HG02642 (cell line): ENCODE data around the gene MT1X.

Source experiments
- ATAC-seq: cut with Tn5 transposase; IDR thresholded peaks from one replicate; pipeline ENCODE4 v1.9.1; 2021; ENCODE audit warnings: mild to moderate bottlenecking; ENCODE audit not compliant: unreplicated experiment, poor library complexity

Gene MT1X

DNA sequence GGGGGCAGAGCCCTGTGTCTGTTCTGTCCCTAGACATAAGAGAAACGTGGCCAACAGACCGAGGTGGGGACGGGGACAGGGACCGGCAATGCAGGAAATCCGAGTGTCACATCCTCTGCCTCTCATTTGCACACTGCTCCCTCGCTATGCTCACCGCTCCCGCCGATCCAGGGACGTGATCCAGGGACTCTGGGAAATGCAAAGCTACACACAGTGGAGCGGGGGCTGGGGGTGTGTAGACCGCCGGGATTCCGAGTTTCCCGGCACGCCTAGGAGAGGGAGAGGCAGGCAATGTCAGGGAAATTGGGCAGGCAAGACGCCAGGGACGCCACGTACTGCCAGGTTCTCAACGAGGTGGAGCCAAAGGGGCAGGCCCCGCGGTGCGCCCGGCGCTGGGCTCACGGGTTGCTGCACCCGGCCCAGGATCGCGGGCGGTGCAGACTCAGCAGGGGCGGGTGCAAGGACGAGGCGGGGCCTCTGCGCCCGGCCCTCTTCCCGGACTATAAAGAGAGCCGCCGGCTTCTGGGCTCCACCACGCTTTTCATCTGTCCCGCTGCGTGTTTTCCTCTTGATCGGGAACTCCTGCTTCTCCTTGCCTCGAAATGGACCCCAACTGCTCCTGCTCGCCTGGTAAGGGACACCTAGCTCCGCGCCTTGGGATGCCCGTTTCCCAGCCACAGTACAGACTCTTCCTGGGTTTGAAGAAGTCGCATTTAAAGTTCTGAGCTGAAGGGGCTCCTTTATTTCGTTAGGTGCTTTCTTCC is at the start of gene MT1X:
MT1X (plus strand) TSS at position 532 of the 764 bp plus-strand sequence; CDS start at position 603, 71 bp downstream.
- ATAC-seq: peak; percentile 99

DNA sequence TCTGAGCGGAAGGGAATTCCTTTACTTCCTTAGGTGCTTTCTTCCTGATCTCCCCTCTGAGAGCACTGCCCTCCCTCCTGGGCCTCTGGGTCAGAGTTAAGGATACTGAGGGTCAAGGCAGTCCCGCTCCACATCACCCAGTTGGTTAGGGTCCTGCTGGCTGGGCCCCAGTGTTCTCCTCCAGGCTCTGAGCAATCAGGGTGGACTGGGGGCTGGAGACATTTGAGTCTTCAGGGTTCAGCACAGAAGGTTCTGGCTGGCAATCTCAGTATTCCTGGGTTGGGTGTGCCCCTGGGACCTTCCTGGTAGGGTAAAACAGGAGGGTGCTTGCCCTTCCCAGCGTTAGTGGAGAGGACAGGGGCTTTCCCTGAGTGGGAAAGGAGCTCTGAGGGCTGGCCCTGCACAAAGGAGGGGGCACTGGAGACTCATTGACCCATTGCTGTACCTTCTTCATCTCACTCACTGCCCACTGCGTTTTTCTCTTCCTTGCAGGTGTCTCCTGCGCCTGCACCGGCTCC is 49.4 kb upstream of the MT1X start:
- ATAC-seq: no peak

DNA sequence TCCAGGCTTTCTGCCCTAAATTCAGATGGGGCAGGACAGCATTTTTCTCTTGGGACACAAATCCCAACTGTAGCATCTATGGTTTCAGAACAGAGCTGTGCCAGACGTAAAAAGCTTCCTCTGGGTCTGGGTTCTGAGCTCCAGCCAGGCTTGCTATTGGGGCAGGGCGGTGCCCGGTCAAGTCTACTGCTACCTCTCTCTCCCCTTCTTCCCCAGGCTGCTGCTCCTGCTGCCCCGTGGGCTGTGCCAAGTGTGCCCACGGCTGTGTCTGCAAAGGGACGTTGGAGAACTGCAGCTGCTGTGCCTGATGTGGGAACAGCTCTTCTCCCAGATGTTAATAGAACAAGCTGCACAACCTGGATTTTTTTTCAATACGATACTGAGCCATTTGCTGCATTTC is 48.7 kb upstream of the MT1X start:
- ATAC-seq: no peak

DNA sequence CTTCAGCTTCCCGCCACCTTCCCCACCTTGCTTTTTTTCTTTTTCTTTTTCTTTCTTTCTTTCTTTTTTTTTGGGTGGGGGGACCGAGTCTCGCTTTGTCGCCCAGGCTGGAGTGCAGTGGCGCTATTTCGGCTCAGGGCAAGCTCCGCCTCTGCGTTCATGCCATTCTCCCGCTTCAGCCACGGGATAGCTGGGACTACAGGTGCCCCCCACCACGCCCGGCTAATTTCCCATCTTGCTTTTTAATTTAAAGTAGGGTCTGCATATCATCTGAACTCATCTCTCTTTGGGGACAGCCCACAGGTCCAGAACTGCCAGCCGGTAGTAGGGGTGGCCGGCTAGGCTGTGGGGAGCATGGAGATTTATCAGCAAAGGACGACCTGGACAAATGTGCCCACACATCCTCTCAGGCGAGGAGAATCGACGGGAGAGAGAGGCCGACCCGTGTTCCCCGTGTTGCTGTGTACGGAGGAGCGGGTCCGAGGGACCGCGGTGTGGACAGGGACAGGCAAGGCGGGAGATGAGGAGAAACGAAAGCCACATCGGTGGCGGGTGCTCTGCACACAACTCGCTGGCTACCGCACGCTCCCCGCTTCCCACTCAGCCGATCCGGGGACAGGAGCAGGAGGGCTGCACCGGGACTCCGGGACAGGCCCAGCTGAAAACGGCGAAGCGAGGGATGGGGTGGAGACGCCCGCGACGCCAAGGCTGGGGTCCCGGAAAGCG is 47.4 kb upstream of the MT1X start:
- no peak for ATAC-seq

DNA sequence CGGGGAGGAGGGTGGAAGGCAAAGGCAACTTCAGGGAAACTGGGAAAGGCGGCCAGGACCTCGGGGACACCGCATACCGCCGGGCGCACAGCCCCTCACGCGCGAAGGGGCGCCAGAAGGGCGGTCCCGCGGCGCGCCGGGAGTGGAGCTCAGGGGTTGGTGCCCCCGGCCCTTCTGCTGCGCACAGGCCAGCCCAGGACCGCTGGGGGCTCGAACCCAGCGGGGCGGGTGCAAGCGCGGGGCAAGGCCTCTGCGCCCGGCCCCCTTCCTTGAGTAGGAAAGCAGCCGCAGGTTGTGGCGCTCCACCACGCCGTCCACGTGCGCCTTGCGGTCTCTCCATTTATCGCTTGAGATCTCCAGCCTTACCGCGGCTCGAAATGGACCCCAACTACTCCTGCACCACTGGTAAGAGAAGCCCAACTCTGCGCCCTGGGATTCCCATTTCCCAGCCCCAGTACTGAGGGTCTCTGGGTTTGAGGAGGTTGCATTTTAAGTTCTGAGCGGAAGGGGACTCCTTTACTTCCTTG is 46.8 kb upstream of the MT1X start:
- ATAC-seq: no peak

DNA sequence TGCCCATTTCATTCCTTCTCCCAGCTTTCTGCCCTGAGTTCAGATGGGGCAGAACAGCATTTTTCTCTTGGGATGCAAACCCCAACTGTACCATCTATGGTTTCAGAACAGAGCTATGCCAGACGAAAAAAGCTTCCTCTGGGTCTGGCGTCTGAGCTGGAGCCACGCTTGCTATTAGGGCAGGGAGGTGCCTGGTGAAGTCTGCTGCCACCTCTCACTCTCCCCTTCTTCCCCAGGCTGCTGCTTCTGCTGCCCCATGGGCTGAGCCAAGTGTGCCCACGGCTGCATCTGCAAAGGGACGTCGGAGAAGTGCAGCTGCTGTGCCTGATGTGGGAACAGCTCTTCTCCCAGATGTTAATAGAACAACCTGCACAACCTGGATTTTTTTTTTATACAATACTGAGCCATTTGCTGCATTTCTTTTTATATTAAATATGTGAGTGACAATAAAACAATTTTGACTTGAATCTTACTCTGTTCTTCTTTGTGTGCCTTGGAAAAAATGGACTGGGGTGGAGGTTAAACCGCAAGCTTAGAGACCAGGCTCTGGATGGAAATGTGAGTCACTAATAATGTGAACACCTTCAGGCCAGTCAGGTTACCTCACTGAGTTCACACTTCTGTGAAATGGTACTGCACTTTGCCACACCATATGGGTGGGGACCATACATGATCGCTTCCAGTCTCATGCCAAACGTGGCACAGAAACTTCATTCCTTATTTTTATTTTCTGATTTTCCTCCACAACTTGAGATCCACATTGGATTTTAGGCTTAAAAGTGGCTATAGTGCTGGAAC is 45.5 kb upstream of the MT1X start:
- no peak for ATAC-seq

DNA sequence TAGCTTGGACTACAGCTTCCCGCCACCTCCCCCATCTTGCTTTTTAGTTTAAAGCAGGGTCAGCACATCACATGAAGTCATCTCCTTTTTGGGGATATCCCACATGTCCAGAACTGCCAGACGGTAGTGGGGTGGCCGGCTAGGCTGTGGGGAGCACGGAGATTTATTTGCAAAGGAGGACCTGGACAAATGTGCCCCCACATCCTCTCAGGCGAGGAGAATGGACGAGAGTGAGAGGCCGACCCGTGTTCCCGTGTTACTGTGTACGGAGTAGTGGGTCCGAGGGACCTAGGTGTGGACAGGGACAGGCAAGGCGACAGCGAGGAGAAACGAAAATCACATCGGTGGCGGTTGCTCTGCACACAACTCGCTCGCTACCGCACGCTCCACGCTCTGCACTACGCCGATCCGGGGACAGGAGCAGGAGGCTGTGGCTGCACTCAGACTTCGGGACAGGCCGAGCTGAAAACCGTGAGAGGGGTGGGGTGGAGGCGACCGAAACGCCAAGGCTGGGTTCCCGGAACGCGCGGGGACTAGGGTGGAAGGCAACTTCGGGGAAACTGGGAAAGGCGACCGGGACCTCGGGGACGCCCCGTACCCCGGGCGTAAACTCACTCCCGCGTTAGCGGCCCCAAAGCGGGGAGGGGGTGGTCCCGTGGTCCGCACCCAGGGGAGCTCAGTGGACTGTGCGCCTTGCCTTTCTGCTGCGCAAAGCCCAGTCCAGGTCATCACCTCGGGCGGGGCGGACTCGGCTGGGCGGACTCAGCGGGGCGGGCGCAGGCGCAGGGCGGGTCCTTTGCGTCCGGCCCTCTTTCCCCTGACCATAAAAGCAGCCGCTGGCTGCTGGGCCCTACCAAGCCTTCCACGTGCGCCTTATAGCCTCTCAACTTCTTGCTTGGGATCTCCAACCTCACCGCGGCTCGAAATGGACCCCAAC is 44.2 kb upstream of the MT1X start, which contains the start of gene MT1A:
MT1A (plus strand) TSS at position 853 of the 937 bp plus-strand sequence; CDS start at position 926, 73 bp downstream.
- no peak for ATAC-seq

DNA sequence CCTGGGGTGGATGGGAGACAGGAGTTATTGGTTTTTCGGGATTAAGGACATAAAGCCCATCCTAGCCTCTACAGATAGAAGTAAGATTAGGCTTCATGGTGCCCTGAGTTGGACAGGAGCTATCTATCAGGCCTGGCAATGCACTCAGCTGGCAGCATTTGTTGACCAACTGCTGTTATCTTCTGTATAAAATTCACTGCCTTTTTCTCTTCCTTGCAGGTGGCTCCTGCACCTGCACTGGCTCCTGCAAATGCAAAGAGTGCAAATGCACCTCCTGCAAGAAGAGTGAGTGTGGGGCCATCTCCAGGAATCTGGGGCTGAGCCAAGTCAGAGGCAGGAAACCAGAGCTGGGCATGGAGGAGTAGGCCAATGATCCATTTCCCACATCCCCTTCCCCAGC is 43.2 kb upstream of the MT1X start:
- no peak for ATAC-seq

DNA sequence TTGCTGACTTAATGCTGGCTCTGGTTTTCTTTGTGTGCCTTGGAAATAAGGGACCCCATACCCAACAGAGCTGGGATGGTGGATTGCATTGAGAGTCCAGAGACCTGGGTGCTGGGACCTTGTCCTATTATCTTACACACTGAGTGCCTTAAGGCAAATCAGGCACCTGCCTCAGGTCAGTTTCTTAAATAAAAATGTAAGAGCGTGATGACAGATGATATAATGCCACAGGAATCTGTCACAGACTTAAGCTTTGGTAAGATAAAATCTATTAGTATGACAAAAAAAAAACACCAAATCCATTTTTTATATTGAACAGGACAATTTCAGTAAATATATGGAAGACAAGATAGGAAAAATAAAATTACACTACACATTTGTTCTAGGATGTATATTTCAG is 42.2 kb upstream of the MT1X start:
- ATAC-seq: no peak

DNA sequence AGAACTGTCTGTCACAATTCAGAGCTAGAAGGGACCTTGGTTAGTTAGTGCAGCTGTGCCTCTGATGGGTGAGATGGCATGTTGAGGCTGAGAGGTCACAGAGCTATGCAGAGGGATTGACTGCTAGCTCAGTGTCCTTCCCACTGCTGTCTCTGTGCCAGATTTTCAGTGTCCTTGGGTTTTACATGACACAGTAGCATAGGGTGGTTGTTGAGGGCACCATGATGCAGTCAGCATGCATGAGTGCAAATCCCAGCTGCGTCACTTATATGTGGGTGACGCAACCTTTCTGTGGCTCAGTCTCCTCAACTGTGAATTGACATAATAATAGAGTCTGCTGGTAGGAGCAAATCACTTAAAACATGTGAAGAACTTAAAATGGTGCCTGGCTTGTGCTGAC is 41.1 kb upstream of the MT1X start:
- ATAC-seq: no peak

DNA sequence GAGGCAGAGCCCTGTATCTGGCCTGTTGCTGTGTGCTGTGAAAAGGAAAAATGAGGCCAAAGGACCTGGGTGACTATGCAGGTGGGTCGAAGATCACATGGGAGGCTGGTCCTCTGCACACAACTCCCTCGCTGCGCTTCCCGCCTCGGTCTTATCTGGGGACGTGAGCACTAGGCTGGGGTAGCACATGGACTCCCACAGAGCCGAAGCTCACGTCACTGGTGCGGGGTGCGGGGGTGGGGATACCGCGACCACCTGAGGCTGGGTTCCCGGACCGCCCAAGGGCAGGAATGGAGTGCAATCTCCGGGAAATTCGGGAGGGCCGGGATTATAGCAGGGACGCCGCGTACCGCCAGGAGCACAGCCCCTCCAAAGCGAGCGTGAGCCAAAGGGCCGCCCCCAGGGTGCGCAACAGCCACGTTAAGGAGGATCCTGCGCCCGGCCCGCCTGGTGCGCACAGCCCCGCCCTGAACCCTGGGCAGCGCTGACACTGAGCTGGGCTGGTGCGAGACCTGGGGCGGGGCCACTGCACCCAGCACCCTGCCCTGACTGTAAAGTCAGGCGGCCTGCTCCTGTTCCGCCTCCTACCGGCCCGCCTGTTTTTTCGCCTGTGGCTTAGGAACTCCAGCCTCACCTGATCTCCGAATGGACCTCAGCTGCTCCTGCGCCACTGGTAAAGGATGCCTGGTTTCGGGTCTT is 39.0 kb upstream of the MT1X start:
- peak; percentile 71 for ATAC-seq

DNA sequence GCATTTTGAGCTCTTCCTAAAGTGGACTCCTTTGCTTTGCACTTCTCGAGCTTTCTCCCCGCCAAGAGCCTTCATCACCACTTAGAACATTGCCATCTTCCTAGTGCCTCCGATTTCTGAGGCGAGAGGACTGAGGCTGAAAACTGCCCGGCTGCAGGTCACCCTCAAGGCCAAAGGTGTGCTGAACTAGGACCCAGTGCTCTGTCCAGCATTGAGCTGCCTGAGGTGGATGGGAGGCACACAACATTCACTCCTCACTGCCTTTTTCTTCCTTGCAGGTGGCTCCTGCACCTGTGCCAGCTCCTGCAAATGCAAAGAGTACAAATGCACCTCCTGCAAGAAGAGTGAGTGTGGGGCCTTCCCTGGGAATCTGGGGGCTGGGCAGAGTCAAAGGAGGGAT is 38.4 kb upstream of the MT1X start:
- no peak for ATAC-seq

DNA sequence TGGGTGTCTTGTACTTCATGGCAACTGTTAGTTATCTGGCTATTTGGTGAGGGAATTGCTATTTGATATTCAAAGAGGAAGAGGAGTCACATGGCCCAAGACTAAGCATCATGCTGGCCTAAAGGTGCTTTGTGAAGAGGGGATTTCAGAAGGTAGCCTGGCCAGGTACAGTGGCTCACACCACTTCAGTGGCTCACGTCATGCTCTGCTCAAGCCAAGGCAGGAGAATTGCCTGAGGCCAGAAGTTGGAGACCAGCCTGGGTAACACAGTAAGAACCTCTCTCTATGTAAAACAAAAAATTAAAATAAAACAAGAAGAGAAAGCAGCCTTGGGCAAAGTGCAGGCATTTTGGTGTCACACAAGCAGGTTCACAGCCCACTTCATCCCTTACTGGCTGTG is 37.0 kb upstream of the MT1X start:
- no peak for ATAC-seq

DNA sequence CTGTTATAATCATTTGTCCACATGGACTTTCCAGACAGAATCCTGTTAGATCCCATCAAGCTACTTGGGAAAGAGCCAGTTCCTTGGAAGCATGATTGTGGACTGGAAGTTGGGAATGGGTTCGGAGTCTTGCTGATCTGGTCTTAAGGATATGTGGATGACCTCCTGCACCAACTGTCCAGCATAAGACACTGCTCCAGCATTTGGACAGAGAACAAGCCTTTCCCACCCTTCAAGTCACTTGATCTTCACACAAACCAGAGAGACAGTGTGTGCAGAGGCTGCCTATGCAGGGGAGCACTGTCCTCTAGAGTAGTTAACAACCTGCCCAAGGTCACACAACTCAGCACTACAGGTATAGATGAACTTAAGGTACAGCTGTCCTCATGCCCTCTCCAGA is 36.4 kb upstream of the MT1X start:
- no peak for ATAC-seq

DNA sequence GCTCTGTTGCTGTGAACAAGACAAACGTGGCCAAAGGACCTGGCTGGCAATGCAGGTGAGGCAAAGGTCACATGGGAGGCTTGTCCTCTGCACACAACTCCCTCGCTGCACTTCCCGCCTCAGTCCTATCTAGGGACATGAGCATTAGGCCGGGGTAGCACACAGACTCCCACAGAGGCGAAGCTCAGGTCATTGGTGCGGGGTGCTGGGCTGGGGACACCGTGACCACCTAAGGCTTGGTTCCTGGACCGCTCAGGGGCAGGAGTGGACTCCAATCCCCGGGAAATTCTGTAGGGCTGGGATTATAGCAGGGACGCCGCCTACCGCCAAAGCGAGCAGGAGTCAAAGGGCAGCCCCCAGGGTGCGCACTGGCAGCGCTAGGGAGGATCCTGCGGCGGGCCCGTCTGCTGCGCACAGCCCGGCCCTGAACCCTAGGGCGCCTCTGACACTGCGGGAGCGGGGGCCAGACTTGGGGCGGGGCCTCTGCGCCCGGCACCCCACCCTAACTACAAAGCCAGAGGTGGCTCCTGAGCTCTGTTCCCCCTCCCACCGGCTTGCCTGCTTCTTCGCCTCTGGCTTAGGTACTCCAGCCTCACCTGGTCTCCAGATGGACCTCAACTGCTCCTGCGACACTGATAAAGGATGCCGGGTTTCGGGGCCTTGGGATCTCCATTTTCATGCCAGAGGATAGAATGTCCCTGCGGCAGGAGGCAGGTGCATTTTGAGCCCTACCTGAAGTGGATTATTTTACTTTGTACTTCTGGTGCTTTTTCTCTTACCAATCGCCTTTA is 34.4 kb upstream of the MT1X start:
- no peak for ATAC-seq

DNA sequence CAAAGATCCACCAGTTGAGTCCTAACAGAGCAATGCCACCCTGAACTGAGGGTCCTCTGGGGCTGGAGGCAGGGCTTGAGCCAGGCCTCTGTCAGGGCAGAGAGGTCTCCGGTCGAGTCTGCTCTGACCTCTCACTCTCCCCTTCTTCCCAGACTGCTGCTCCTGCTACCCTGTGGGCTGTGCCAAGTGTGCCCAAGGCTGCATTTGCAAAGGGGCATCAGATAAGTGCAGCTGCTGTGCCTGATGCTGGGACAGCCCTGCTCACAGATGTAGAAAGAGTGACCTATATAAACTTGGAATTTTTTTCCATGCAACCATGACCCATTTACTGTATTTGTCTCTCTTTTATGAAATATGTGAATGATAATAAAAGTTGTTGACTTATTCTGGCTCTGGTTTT is 33.0 kb upstream of the MT1X start:
- ATAC-seq: no peak

DNA sequence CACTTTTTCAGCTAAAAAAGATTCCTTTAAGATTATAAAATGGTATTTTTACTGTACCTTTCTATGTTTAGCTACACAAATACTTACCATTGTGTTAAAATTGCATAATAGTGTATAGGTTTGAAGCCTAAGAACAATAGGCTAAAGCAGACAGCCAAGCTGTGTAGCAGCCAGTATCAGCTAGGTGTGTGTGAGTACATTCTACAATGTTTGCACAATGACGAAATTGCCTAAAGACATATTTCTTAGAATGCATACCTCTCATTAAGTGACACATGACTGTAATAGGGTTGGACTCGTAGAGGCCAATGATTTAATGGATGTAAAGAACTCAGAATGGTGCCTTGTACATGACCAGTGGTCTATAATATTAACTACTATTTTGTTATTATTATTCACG is 32.5 kb upstream of the MT1X start:
- no peak for ATAC-seq

DNA sequence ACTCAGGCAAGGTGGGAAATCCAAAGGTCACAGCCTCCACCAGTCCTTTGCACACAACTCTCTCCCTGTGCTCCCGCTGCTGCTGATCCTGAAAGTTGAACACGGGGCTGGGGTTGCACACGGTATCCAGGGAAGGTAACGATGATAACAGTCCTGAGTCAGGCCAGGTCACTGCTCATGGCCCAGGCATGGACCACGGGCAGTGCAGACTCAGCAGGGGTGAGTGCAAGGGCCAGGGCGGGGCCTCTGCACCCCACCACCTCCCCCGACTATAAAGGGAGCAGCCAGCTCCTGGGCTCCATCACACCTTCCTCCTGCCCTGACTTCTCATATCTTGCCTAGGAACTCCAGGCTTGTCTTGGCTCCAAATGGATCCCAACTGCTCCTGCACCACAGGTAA is 30.7 kb upstream of the MT1X start, which contains the start of gene MT1B:
MT1B (plus strand) TSS at position 301 of the 400 bp plus-strand sequence; CDS start at position 369, 68 bp downstream.
- ATAC-seq: no peak
